AG08396 (cell line): ENCODE results near the gene PLXDC1.

Experiments
- DNase-seq: peaks from one replicate; pipeline ENCODE4 v3.0.0; 2012; ENCODE audit warnings: low spot score, mixed read lengths

Gene PLXDC1

DNA sequence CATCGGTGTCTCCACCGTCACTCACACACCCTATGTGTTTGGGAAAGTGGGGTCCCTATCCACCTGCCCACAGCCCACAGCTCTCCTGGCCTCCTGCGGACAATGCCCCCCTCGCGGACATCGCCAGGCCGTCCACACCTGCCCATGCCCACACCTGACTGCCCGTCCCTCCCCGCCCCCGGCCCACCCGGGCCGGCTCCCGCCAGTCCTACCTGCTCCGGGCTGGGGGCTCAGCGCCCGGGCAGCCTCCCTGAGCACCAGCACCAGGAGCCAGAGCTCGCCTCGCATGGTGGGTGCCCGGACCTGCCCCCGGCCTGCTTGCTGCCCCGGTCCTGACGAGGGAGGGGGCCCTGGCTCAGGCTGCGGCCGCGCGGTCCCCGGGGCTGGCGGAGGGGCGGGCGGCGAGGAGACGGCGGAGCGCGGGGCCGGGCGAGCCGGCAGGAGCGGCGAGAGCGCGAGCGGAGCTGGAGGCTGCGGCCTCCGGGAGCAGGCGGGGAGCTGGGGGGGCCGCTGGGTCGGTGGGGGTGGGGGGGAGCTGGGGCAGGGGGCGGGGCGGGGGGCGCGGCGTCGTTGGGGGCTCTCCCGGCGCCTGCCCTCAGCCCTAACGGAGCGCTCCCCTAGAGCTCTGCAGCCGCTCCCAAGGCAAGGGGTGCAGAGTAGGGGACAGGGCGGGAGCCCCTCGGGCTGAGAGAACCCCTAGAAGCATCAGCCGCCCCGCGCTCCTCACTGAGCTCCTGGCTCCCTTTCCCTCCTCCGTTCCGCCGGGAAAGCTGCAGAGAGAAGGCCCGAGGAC, at the start of gene PLXDC1:
PLXDC1 (minus strand) TSS at position 488 of the 793 bp plus-strand sequence; CDS start at position 288, 200 bp downstream.
- peak; percentile 56 for DNase-seq

DNA sequence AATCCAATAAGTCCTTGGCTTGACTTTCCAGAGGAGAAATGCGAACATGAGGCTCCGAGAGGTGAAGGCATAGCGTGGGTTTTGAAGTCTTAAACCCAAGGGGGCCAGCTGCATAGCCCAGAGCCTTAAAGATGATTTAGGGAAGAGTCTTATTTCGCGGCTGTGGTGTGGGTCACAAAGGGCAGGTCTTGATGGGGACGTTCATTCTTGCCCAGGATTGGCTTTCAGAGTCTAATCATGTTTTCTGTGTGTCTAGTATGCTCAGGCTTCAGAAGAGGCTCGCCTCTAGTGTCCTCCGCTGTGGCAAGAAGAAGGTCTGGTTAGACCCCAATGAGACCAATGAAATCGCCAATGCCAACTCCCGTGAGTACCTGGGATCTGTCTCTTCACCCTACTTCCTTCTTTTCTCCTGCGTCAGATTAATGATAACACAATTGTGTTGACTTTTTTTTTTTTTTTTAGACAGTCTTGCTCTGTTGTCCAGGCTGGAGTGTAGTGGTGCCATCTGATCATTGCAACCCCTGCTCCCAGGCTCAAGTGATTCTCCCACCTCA, 49.6 kb upstream of the PLXDC1 start:
- no peak for DNase-seq

DNA sequence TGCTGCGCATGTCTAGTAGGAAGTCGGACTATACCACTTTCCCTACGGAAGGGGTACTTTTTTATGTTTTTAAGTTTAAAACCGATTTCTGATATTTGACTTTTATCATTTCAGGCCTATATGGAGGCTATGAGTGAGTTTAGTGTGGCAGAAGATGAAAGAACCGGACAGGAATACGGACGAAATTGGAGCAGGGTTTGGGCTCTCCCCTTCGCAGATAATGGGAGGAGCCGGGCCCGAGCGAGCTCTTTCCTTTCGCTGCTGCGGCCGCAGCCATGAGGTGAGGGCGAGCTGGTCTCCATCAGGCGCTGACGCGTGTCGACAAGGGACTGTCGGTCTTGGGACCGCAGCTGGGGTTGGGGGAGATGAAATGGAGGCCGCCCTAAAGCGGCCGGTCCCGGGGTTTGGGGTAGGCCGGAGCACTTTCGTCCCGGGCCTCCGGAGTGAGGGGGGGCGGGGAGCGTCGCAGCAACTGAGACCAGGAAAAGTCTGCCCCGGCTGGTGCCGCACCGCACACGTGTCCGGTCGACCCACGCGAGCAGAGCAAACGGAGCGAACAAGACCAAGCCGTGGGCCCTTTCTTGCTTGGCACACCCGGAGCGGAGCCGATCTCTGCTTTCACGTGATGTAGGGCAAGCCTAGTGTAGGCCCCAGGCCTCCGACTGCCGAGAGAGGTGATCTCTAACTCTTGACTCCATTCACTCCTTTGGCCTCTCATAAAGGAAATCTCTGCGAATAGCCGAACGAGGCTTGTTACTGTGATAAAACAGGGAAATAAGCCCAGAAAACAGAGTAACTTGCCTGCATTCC, 48.8 kb upstream of the PLXDC1 start, which contains the start of gene RPL19:
RPL19 (plus strand) TSS at position 214 of the 810 bp plus-strand sequence; CDS start at position 276, 62 bp downstream.
- DNase-seq: peak; percentile 91

DNA sequence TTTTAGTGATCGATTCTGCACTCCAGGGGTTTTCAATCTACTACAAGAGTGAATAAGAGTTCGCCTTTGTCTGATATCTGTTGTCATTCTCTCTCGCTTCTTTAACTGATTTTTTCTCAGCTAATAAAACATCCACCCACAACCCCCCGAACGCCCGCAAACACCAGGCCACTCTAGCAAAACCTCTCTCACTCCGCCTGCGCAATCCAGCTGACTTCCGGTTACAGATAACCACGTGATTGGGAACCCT, 48.3 kb upstream of the PLXDC1 start:
- DNase-seq: peak; percentile 97

DNA sequence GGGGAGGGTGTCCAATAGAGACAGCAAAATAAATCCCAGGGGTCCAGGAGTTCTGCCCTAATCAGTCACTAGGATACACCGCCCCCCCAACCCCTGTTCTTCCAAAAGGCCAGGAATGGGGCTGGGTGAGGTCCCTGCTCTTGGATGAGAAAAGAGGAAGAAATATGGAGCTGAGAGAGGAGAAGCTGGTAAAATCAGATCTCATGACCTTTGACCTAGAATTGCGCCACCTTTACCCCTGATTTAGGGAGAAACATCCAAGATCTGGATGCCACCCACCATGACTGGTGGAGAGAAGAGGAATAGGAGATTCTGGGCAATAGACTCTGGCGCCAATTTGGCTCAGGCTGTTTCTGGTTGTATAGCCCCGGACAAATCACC, 46.7 kb upstream of the PLXDC1 start:
- no peak for DNase-seq

DNA sequence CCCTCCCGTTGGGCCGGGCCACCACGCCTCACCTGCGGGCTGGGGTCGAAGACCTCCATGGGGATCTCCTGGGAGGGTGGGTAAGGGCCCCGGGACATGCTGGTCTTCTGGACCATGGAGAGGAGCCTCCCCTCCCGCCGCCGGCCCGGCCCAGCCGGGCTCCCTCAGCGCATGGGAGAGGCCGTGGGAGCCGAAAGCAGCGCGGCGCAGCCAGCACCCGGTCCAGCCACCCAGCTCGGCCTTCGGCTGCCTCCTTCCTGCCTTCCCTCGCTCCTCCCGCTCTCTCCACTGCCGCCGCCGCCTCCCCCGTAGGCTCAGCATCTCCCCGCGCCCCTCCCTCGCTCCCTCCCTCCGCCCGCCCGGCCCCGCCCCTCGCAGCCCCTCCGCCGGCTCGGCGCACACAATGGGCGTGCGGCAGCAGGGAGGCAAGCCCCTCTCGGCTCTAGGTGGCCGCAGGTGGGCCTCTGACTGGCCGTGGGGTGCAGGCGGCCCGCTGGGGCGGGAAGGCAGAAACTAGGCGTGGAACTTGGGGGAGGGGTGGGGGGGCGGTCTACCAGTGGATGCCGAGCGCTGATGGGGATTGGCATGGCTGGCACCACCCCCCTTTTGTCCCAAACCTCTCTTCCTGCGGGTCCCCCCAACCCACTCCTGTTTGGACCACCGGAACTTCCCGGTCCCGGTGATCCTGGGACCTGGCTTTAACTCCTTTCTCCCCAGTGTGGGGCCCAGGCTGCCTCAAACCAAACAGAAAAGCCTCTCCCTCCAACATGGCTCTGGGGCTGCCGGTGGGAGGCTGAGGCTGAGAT, 46.1 kb upstream of the PLXDC1 start, which contains the start of gene CACNB1:
CACNB1 (minus strand) TSS at position 290 of the 806 bp plus-strand sequence; CDS start at position 116, 174 bp downstream.
- DNase-seq: peak; percentile 91

DNA sequence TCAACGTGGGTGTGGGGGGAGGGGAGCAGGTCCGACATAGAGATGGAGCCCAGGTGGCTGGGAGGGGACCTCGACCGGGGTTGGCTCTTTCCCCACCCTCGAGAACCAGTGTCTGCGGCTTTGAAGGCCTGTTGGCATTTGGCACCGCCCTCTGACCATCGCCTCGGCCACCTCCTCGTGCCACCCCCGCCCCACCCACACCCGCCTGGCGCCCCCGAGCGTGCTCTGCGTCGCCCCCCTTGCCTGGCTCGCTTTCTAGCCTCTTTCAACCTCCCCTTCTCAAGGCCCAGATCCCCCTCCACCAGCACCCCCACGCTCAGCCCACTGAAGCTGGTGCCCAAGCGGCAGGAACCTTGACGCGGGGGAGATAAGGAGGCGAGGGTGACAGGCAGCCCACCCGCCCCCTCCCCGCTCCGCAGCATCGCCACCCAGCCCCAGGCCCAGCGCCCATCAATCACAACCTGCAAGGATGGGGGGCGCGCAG, 45.4 kb upstream of the PLXDC1 start:
- peak; percentile 68 for DNase-seq

DNA sequence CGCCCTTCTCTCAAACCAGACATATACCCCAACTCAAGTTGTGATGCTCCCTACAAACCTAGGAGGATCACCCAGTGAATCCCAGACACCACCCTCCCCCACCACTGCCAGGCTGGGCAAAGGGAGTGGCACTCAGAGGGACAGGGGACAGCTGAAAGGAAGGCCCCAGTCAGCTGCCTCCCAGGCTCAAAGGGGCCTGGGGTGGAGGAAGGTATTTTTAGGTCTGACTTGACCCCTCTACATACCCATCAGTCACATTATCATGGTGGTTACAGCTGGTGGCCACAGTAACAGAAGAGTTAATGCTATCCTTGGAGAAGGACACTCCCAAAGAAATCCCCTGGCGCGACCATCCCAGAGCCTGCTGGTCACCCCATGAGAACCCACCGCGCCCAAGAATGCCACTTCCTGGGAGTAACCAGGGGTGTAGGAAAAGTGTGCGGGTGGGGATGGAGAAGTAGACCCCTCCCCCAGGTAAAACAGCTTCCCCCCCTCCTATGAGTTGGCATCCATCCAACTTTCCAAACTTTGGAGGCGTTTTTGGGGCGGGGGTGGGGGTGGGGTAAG, 44.9 kb upstream of the PLXDC1 start:
- peak; percentile 43 for DNase-seq

DNA sequence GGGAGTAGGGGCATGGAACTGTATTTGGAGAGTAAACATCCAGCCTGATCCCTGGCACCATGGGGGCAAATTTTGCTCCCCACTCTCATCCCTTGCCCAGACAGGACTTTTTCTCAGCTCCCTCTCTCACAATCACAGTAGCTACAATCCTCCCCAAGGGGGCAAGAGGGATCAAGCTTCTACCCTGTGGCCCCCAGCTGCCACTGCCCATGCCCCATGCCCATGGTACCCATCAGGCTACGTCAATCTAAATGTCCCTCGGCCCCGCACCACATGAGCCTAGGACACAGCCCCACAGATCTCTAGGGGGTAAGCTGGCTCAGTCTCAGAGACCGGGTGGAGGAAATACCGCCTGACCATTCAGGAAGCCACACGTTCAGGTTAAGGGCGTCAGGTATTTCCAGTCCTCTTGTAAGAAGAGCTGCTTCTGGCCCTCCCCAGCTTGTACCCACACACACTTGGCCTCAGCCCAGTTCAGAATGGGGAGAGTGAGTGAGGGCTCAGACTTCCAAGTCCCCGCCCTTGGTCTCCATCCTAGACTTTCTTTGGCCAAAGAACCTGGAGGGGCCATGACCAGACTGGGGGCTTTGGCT, 44.2 kb upstream of the PLXDC1 start:
- DNase-seq: no peak

DNA sequence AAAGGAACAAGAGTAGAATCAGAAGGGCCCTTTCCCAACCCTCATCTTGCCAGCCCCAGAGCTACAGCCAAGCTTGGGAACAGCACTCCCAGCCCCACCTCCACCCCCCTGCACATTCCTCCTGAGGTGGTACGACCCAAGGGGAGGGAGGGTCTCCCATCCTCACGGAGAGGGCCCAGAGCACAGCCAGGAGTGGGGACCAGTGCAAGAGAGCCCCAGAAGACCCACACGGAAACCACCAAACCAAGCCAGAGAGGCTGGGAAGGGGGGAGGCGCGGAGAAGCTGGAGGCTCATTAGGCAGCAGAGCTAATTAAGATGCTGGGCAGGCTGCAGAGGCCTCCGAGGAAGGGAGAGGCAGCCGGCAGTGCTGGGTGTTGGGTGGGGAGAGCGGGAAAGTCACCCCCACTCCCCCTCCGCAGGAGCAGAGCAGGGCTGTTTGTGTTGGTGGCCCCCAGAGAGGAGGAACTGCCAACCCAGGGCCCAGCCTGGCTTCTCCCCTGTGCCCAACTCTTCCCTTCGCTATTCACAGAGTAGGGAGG, 43.6 kb upstream of the PLXDC1 start:
- no peak for DNase-seq

DNA sequence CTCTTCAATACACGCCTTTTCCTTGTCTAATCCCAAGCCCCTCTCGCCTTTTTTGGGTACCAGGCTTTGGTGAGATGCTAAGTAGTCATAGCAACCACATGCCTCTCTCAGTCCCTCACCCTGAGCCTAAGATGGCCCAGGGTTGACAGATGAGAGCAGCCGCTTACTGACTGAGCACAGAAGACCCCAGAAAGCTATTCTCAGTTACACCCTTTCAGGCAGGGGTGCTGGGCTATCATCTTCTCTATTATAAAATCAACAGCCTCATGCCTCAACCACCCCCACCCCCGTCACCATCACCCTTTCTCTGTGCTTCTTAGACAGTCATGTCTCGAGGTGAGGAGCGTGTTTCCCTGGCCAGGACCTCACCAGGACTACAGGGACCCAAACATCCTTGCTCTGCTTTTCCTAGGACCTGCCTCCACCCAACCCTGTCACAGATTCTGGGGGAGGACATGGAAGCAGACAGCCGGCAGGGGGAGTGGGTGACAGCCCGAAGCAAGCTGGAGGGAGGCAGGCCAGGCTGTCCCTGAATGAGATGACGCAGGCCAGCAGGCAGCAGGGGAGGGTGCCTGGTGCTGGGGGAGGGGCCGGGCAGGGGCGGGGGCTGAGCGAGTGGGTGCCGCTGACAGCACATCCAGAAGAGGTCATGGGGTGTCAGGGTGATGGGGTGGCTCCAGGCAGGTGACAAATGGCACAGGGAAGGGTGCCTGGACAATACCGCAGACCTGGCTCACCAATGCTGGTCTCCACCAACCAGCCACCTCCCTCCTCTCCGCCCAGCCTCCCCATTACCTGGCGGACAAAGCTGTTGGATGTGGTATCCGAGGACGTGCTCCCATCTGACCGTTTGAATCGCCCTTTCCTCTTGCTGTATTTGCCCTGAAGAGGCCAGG, 42.9 kb upstream of the PLXDC1 start:
- DNase-seq: peak; percentile 86

DNA sequence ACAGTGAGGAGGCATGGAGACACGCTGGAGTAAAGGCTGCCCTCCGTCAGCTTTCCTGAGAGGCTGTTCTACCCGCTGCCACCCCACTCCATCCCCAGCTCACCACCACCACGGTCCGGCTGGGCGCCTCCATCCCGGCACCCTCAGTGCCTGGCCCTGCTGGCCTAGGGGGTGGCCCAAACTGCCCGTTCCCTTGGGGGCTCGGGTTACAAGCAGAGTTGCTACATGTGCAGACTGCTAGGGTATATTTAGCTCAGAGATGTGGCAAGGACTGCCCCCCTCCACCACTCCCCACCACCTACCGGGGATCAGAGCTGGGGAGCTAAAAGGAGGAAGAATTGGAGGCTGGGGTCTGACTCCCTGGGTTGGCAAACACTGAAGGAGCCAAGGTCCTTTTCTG, 41.9 kb upstream of the PLXDC1 start:
- no peak for DNase-seq

DNA sequence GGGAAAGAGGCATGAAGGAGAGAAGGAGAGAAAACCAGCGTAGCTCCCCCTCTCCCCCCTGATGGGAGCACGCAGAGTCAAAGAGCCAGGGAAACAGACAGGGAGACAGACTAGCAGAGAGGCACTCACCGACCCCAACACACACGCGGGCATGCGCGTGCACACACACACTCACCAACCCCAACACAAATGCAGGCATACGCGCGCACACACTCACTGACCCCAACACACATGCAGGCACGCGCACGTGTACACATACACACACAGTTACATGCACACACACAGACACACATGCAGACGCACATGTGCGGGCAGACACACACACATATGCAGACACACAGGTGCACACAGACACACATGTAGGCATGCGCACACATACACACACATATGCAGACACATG, 41.5 kb upstream of the PLXDC1 start:
- no peak for DNase-seq

DNA sequence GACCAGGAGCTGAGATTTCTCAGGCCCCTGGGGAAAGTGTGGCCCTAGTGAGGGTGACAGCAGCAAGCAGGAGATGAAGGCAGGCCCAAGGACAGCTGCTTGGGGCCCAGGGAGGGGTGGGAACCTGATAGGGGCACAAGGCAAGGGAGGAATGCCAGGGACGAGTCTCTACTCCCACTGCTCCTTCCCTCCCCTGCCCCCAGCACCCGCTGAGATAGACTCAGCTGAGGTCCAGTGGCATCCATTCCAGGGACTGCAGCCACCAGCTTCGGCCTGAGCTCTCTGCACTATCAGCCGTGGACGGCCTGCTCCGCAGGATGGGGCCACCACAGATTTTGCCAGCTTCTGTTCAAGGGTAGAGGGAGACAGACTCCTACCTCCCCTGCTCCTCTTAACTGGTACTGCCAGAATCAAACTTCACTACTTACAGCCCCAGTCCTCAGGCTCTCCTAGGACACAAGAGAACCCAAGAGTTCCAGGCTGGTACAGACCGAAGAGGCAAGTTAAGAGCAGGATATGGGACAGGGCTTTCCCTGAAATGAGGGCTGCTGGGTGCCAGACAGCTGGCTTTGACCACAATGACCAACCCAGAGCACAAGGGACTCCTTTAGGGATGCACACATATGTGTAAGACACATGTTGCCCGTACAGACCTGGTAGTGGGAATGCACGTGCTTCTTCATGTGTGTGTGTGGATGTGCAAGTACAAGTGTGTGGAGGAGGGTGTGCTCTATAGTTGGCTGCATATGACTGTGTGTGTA, 40.5 kb upstream of the PLXDC1 start:
- no peak for DNase-seq

DNA sequence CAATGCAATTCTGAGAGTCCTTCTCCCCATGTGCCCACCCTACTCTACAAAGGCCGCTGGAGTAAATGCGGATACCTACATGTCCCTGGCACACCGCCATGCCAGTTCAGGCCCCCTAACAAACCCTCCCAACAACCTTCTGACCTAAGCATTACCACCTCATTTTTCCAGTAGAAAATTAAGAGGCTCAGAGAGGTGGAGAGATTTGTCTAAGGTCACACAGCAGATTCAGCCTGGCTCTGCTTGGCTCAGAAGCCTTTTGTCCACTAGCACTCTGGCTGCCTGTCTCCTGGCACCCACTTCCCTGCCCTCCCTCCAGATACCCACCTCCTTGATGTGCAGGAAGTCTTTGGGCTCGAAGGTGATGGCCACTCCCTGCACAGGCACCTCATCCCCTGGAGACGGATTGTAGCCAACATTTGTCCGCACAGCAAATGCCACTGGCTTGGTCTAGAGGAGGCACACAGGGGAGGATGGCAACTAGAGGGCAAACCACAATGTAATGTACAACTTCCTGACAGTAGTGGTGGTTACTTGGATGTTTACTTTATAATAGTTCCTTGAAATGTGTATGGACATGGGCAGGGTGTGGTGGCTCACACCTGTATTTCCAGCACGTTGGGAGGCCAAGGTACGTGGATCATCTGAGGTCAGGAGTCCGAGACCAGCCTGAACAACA, 35.9 kb upstream of the PLXDC1 start:
- no peak for DNase-seq

DNA sequence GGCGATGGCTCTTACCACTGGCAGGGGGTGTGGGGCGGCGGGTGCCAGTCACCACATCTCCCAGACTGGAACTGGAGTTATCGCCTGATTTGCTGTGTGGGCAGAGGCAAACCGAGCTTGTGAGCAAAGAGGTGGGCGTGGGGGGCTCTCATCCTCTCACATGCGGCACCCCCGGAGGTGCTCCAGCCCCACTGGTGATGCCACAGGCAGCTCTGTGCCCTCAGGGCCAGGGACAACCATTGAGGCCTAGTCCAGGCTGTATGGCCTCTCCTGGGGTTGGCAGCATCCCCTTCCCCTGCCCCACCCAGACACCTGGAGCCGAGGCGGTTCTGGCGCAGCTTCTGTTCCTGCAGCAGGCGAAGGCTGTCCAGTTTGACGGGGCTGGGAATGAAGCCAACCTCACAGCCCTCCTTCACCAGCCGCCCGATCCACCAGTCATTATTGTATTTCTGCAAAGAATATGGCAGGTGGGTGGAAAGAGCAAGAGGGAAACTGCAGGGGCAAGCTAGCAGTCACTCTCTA, 35.1 kb upstream of the PLXDC1 start:
- no peak for DNase-seq

DNA sequence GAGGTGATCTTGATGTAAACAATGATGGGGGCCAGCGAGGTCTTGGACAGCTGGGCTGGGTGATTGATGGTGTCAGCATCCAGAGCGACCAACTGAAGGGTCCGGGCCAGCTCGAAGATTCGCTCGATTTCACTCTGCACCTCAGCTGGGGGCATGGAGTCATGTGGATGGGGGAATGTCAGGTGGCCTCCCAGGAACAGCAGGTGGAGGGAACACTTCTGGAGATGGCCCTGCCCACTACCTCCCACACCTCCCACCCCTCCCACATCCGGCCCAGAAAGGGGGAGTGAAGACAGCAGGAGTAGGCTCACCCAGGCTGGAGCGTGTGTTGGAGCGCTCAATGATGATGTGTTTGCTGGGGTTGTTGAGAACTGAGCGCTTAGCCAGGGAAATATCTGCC, 32.3 kb upstream of the PLXDC1 start:
- DNase-seq: no peak

DNA sequence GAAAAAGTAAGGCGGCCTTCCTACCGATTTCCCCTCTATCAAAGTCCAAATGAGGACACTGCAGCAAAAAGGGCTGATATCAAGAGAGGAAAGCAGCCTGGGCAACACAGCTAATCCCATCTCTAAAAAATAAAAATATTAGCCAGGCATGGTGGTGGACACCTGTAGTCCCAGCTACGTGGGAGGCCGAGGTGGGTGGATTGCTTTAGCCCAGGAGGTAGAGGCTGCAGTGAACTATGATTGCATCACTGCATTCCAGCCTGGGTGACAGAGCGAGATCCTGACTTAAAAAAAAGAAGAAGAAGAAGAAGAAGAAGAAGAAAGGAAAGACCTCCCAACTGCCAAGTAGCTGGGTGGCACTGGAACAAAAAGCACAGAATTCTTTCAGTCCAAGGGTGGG, 31.6 kb upstream of the PLXDC1 start:
- no peak for DNase-seq
